GM08714 (cell line): ENCODE results near the gene GON7.
A peak's percentile ranks its signal among the peaks of the same experiment; 100 is the strongest.
"Not testable (repeated sequence)": the region's sequence is repeated elsewhere in the genome, so short reads cannot be mapped to it uniquely, and the experiment has no call there.

Experiments
- H3K4me3 ChIP-seq: fragments of 200-500 bp; sonication (Bioruptor generic); 2 replicates; pipeline ENCODE4 v1.5.1; 2014; ENCODE audit warnings: mild to moderate bottlenecking, low read length, inconsistent platforms
- ZNF274 ChIP-seq: IDR thresholded peaks from 2 replicates; pipeline ENCODE4 v1.6.1; 2012; ENCODE audit warnings: mild to moderate bottlenecking, low read depth, low read length

GON7 gene

GRCh38 chr14:93183596-93184317, 23.1 kb downstream of the GON7 start:
- H3K4me3 ChIP-seq = peak overlapping the region; percentile 100
- TF ChIP-seq ZNF274 = no peak

DNA sequence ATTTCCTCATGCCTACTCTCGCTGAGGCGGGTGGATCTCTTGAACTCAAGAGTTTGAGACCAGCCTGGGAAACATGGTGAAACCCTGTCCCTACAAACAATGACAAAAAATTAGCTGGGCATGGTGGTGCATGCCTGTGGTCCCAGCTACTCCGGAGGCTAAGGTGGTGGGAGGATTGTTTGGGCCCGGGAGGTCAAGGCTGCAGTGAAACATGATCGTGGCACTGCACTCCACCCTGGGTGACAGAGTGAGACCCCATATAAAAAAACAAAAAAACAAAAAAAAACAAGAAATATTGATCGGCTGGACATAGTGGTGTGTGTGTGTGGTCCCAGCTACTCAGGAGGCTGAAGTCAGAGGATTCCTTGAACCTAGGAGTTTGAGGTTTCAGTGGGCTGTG, 31.4 kb downstream of the GON7 start:
- TF ChIP-seq ZNF274 = no peak
- H3K4me3 ChIP-seq = no peak overlapping the region

DNA sequence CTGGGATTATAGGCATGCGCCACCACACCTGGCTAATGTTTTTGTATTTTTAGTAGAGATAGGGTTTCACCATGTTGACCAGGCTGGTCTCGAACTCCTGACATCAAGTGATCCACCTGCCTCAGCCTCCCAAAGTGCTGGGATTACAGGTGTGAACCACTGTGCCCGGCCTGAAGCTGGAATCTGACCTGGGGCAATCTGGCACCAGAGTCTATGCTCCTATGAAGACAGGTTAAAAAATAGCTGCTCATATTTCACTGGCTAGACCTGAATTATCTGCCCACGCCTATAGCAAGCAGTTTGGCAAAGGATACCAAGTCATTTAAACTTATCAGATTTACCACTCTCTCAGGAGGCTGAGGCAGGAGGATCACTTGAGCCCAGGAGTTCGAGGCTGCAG, 32.1 kb downstream of the GON7 start:
- H3K4me3 ChIP-seq = not testable (repeated sequence)

GRCh38 chr14:93173943-93174395, 32.9 kb downstream of the GON7 start:
- TF ChIP-seq ZNF274 = no peak
- no peak overlapping the region for H3K4me3 ChIP-seq

GRCh38 chr14:93171376-93171775, 35.5 kb downstream of the GON7 start:
- H3K4me3 ChIP-seq = no peak overlapping the region
- no peak for TF ChIP-seq ZNF274

GRCh38 chr14:93170141-93170540, 36.7 kb downstream of the GON7 start:
- not testable (repeated sequence) for H3K4me3 ChIP-seq

- H3K4me3 ChIP-seq = not testable (repeated sequence)
Measured at GRCh38 chr14:93169619-93170018, 37.2 kb downstream of the GON7 start.

DNA sequence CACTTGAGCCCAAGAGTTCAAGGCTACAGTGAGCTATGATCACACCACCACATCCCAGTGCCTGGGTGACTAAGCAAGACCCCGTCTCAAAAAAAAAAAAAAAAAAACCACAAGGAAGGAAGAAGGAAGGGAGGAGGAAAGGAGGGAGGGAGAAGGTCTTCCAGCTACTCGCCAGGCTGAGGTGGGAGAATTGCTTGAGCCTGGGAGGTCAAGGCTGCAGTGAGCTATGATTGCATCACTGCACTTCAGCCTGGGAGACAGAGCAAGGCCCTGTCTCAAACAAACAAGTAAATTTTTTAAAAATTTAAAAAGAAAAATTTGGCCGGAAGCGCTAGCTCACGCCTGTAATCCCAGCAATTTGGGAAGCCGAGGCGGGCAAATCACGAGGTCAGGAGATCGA, 38.3 kb downstream of the GON7 start:
- not testable (repeated sequence) for H3K4me3 ChIP-seq

DNA sequence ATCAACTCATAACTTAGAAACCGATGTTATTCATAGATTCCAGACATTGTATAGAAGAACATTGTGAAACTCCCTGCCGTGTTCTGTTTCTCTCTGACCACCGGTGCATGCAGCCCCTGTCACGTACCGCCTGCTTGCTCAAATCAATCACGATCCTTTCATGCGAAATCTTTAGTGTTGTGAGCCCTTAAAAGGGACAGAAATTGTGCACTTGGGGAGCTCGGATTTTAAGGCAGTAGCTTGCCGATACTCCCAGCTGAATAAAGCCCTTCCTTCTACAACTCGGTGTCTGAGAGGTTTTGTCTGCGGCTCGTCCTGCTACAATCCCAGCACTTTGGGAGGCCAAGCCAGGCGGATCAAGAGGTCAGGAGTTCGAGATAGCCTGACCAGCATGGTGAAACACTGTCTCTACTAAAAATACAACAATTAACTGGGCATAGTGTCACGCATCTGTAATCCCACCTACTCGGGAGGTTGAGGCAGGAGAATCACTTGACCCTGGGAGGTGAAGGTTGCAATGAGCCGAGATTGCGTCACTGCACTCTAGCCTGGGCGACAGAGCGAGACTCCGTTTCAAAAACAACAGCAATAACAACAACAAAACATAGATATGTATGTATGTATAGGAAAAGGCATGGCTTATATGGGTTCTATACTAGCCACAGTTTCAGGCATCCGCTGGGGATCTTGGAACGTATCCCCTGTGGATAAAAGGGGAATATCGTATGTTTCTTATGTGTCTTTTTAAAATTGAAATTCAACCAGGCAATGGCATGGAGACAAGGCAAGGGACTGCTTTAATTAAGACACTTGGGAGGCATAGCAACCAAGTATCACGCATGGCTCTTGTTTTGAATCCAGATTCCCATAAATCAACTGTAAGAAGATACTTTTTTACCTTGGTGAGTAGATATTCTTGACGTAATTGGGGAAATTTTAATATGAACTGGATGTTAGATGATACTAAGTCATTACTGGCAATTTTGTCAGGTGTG, 41.3 kb downstream of the GON7 start:
- not testable (repeated sequence) for H3K4me3 ChIP-seq

DNA sequence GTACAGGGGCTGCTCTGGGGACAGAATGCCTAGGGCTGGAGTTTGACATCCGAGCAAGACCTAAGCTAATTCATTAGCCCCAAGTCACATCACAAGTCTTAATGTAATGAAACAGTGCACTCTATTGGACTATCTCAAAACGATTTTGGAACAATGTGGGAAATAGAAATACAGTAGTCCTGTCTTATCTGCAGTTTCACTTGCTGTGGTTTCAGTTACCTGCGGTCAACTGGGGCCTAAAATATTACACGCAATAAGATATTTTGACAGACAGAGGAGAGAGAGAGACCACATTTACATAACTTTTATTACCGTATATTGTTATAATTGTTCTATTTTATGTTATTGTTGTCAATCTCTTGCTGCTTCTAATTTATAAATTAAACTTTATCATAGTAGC, 43.3 kb downstream of the GON7 start:
- no peak overlapping the region for H3K4me3 ChIP-seq
- TF ChIP-seq ZNF274 = no peak

DNA sequence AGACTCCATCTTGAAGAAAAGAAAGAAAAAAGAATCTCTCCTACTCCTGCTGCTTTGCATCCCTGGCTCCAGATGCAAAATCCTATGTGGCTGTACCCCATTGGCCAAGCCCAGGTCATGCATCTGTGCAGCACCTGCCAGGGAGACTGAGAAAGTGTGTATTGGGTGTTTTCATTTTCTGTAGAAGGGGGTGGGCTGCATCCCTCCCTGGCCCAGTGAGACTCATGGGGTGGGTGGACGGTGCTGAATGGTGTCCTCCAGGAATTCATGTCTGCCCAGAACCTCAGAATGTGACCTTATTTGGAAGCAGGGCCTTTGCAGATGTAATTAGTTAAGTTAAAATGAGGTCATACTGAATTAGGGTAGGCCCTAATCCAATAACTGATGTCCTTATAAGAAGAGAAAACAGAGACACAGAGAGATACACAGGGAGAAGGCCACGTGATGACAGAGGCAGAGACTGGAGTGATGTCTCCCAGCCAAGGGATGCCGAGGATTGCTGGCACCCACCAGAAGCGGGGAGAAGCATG, 45.4 kb downstream of the GON7 start:
- TF ChIP-seq ZNF274 = no peak
- no peak overlapping the region for H3K4me3 ChIP-seq

- H3K4me3 ChIP-seq = no peak overlapping the region
- no peak for TF ChIP-seq ZNF274
Measured at GRCh38 chr14:93160353-93160801, 46.5 kb downstream of the GON7 start.

- H3K4me3 ChIP-seq = not testable (repeated sequence)
Measured at GRCh38 chr14:93159625-93160352, 47.1 kb downstream of the GON7 start.

DNA sequence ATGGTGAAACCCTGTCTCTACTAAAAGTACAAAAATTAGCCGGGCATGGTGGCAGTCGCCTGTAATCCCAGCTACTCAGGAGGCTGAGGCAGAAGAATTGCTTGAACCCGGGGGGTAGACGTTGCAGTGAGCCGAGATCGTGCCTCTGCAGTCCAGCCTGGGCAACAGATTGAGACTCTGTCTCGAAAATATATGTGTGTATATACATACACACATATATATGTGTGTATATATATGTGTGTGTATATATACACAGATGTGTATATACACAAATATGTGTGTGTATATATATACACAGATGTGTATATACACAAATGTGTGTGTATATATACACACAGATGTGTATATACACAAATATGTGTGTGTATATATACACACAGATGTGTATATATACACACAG, 48.5 kb downstream of the GON7 start:
- H3K4me3 ChIP-seq = not testable (repeated sequence)
